22Rv1 (cell line): ENCODE results near the gene LEMD3.

Experiments
- H3K27ac ChIP-seq: fragments of 450-650 bp; 2 replicates; pipeline ENCODE4 v1.5.1; 2017
- ZFX ChIP-seq: fragments of 450-650 bp; IDR thresholded peaks from 2 replicates; pipeline ENCODE4 v1.6.1; 2017; ENCODE audit warnings: antibody characterized with exemption, borderline replicate concordance
- TF ChIP-seq, protein P1 (sequence below): fragments of 450-650 bp; IDR thresholded peaks from 2 replicates; pipeline ENCODE4 v1.5.1; 2017; ENCODE audit warnings: mild to moderate bottlenecking

The LEMD3 gene

DNA sequence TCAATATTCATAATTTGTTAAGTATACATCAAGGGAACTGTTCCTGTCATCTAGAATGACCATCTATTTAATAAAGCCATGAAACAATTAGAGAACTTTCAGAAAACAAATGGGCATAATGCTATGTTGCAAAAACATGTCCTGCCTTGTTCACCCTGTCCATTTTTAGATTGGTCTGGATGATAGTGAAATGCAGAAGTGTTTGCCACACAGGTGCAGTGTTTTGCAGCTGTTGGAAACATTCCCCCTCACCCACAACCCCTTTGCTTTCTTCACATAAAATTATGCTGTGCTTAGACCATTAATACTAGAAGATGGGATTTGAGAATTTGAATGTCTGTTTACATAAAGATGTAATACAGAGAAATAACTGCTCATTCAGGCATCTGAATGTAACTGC lies 36.5 kb downstream of the LEMD3 start:
- TF ChIP-seq, protein P1, sequence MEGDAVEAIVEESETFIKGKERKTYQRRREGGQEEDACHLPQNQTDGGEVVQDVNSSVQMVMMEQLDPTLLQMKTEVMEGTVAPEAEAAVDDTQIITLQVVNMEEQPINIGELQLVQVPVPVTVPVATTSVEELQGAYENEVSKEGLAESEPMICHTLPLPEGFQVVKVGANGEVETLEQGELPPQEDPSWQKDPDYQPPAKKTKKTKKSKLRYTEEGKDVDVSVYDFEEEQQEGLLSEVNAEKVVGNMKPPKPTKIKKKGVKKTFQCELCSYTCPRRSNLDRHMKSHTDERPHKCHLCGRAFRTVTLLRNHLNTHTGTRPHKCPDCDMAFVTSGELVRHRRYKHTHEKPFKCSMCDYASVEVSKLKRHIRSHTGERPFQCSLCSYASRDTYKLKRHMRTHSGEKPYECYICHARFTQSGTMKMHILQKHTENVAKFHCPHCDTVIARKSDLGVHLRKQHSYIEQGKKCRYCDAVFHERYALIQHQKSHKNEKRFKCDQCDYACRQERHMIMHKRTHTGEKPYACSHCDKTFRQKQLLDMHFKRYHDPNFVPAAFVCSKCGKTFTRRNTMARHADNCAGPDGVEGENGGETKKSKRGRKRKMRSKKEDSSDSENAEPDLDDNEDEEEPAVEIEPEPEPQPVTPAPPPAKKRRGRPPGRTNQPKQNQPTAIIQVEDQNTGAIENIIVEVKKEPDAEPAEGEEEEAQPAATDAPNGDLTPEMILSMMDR: no peak
- TF ChIP-seq ZFX: no peak
- no peak overlapping the region for H3K27ac ChIP-seq

DNA sequence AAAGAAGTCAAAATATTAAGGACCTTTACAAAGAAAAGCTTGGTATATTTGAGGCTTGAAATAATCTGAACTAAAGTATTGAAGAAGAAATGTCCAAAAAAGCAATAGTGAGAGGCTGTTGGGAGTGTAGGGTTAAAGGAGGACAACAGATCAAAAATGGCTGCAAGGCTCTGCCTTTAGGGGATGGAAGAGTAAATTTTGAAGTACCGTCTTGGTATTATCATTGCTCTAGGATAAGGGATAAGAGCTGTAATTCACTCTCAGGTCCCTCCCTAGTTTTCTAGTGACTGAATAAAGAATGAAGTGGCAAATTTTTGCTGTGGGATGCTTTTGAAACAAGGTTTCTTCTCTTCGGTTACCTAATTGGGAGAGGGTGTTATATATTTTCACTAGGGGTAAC lies 38.7 kb downstream of the LEMD3 start:
- no peak for TF ChIP-seq ZFX
- TF ChIP-seq, protein P1: no peak
- no peak overlapping the region for H3K27ac ChIP-seq

DNA sequence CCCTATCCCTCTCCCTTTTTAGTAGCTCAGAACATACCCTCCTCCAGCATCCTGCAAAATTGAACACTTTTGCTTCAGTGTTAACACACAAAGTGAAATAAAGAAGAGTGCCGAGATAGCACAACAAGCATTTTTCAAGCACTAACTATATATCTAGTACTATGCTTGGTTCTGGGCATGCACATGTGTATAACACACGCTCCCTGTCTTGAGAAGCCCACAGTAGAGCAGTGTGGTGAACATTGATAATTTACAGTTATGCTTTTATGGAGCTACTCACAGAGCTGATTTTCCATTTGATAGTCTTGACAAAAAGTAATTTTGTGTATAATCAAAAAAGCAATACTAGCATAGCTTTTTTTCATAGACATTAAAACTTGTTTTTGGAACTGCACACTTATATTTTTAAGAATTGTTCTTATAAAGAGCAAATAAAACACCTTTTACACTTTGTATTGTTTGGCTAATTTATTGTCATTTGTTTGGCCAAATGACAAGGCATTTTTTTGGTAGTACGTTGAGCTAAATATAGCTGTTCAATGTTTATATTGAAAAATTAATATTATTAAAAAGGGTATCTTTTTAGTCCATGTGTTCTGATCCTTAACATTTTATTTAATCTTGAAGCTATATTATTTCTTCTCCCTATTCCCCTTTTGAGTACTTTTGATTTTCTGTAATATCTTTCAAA lies 39.7 kb downstream of the LEMD3 start:
- TF ChIP-seq, protein P1: no peak
- H3K27ac ChIP-seq: no peak overlapping the region

DNA sequence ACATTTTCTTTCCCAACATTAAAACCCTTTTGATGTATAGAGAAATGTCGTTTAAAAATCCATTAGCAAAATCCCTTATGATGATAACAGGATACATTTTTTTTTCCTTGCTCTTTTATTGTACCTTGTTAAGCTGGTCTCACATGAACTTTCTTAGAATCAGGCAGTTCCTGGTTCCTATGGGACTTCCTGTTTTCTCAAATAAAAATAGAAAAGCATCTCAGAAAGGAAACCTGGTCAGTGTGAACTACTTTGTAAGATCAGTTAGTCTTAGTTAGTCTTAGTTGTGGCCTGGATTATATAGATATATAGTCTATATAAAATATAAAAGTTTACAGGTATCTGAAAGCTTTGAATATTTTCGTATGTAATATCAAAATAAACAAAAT lies 40.3 kb downstream of the LEMD3 start:
- H3K27ac ChIP-seq: no peak overlapping the region
- TF ChIP-seq, protein P1: no peak
- TF ChIP-seq ZFX: no peak

DNA sequence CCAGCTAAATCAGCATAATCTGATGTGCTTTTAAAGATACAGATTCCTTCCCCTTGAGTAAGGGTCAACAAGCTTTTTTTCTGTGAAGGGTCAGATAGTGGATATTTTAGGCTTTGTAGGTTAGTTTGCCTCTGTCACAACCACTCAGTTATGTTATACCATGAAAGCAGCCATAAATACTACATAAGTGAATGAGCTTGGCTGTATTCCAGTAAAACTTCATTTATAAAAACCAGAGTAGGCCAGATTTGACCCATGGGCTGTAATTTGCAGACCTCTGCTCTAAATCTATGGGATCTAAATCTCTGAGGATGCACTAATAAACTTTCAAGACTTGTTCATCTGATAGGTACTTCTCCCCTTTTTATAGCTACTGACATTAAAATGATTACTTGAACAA lies 47.7 kb downstream of the LEMD3 start:
- no peak overlapping the region for H3K27ac ChIP-seq
- TF ChIP-seq, protein P1: no peak
- TF ChIP-seq ZFX: no peak

DNA sequence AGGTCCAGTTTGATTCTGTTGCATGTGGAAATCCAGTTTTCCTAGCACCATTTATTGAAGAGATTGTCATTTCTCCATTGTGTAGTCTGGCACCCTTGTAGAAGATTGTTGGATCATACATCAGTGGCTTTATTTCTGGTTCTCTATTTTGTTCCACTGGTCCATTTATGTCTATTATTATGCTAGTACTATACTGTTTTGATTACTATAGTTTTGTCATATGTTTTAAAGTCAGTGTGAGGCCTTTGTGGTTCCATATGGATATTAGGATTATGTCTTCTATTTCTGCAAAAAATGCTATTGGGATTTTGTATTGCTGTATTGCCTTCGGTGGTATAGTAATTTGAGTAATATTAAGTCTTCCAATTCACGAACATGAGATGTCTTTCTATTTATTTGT lies 51.4 kb downstream of the LEMD3 start:
- TF ChIP-seq ZFX: no peak
- TF ChIP-seq, protein P1: no peak
- H3K27ac ChIP-seq: no peak overlapping the region

DNA sequence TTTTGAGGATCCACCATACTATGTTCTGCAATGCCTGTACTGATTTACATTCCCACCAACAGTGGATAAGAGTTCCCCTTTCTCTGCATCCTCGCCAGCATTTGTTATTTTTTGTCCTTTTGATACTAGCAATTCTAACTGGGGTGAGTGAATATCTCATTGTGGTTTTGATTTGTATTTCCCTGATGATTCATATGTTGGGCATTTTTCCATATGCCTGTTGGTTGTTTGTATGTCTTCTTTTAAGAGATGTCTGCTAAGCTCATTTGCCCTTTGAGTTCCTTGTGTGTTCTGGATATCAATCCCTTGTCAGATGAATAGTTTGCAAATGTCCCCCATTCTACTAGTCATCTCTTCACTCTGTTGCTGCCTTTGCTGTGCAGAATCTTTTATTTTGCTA lies 60.1 kb downstream of the LEMD3 start:
- TF ChIP-seq, protein P1: no peak
- TF ChIP-seq ZFX: no peak
- no peak overlapping the region for H3K27ac ChIP-seq
